ENCODE results near the gene AATK.
"Not testable (repeated sequence)": the region's sequence is repeated elsewhere in the genome, so short reads cannot be mapped to it uniquely, and the experiment has no call there.

The AATK gene

DNA sequence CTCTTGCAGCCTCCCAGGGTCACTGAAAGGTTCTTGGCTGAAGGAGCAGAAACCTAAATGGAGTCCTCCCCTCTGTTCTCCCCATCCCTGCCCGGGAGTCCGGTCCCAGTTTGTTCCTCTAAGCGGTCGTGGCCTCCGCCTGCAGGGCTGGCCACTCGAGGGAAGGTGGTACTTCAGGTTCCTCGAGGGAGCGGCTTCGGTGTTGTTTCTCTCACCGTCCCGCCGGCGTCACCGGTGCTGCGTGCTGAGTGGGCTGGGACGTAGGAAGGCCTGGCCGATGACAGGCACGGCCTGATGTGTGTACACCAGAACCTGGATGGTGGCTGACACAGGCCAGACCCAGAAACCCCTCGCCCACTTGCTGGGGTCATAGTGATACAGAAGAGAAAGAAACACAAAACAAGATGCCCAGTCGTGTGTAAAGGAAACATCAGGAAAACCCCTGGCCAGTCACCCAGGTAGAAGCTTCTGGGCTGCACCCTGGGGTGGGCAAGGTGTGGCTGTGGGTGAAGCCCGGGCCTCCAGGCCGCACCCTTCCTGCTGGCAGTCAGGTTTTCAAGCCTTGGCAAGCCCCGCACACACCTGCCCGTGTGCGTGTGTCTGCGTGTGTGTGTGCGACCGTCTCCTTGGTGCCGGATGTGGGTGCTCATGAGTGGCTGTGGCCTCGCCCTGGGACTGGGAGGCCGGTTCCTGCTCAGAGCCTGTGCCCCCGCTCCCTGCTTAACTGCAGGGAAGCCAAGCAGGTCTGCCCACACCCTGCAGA is 79.1 kb downstream of the AATK start:
- DNase-seq = no peak

DNA sequence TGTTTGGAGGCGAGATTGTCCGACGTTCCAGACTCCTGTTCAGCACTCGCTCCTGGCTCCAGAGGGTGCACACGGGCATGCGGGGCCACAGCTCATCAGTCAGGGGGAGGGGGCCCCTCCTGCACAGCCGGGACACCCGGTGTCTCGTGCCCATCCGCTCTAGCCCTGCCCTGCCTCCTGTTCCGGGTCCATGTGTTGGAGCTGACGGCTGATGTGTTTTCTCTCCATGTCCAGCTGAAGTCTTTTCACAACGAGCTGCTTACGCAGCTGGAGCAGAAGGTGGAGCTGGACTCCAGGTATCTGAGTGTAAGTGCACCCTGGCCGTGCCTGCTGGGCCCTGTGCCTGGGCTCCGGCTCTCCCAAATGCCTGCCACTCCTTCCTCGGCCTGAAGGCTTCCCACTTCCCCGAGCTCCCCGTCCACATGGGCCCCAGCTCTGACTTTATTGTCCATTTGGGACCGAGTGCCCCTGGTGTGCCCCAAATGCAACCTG is 80.6 kb downstream of the AATK start:
- DNase-seq = no peak

DNA sequence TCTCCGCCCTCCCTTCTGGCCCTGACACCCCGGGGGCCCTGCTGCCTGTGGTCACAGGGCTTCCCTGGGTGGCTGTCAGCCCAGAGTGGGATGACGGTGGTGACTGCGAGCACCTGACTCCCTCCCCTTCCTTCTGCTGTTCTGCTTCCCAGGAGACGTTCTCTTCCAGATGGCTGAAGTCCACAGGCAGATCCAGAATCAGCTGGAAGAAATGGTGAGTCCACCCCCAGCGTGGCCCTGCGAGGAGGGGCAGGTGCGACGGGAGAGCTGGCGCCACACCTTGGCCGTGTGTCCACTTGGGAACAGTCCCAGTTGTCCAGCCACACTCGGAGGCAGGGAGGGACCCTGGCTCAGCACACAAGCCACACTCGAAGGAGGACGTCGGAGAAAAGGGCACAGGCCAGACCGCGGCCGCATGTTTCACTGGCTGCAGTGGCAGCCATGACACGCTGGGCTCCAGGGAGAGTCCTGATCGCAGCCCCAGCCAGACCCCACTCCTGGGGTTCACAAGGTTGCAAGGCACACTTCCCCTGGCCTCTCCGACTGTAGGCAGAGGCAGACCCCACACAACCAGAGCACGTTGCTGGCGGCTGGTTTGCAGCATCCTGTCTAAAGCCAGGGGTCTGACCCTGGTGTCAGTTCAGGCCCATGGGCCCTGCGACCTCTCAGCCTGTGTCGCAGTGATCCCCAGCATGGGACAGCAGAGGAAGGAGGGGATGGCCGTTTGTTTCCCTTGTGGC is 81.2 kb downstream of the AATK start:
- no peak for DNase-seq

DNA sequence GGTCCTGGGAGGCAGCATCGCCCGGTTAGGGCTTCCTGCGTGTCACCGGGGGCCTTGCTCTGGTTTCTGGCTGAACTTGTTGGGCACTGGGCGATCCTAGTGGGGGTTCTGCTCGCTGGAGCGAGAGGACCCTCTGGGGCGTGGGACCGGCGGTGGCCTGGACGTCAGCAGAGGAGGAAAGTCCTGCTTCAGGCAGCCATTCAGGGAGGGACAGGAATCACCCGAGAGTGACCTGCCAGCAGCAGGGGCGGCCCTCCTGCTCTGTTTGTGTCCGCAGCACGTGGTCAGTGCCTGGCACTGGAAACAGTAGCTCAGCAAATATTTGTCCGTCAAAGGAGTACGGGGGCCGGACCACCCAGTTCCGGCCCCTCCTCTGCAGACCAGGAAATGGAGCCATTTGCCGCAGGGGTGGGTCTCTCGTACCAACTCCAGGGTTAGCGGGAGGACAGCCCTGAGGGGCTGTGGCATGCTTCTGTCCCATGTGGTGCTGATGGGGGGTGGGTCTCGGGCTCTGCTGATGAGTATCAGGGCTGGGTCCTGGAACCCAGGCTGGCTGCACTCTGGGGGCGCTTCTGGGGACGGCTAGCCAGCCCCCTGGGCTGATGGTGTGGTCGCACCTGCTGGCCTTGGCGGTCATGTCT is 82.8 kb downstream of the AATK start:
- DNase-seq = no peak

DNA sequence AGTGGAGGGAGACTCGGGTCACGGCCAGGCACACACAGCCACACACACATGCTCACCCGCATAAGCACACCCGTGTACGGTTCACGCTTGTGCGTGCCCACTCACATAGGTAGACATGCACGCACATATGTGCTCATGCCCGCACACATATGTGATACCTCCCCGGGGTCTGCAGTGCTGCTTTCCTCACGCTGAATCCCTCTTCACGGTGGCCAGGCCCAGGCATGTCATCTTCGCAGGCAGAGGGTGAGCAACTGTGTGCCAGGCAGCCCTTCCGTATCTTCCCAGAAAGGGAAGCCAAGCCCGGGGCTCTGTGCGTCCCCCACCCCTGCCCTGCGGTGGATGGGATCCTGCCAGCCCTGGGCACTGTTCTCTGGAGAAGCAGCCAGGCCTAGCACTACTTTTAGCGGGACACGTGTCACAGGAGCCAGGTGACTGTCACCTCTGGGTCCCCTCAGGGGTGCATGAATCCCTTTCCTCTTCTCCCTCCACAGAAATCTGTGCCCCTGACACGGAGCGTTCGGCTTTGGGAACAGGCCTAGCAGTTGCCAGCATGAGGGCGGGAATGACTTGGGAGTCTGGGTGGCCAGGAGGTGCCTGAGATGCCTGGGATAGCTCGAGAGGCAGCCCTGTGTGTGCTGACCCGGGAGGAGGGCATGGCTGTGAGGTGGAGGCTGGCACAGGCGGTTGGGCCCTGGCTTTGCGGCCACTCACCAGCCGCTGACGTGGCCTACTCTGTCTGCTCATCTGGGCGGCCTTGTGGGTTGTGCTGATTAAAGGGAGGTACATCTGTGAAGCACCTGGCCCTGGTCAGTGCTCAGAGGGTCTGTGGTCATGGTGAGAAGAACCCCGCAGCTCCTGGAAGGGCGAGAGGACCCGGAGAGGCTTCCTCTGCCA is 83.6 kb downstream of the AATK start:
- DNase-seq = no peak

DNA sequence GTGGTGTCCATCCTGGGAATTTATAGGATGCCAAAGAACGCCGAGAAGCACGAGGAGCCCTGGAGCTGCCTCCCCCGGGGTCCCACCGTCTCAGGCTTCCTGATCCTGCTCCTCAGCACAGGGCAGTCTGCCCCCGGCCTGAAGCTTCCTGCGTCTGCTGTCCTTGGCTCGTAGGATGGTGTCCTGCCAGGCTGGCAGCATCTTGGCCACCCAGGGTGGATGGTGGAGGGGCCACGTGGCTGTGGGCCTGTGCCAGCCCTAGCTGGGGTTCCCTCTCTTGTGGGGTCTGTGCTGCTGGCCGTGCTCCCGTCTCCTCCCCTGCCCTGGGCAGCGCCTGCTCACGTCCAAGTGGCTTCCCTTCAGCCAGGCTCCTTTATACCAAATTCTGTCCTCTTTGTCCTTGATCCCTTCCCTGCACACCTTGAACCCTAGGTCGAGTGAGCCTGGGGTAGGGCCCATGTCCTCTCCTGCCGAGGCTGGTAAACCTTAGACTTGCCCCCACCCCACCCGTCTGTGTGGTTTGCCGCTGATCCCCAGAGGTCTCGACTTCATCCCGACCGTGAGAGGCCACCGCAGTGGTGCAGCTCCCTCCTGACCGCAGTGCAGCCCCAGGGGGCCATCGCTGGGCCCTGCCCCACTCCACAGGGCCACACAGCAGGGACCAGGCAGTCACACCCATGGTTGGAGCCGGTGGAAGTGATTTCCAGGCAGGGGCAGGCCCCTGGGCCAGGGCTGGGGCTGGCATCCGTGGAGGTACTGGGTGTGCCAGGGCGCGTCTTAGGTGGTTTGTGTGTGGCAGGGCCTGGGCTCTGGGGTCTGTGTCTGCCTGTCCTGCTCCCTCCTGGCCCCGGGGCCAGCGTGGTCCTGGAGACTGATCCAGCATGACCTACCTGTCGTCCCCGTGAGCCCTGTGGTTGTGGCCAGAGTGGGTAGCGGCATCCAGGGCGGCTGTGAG is 84.5 kb downstream of the AATK start:
- DNase-seq = no peak

DNA sequence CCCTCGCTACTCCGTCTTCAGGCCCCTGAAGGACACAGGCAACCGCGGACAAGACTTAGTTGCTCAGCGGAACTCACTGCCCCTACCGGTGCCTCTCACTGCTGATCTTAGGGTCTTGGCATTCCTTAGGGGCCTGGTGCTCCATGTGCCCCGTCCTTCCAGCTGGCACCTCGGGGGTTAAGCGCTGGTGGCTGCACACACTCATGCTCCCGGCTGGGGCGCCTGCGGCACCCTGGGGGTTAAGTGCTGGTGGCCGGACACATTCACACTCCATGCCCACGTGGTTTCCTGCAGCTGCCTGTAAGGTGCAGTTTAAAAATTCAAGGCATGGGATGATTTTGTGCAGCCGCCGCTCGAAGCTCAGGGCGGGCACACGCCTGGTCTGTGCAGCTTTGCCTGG is 86.0 kb downstream of the AATK start:
- no peak for DNase-seq

DNA sequence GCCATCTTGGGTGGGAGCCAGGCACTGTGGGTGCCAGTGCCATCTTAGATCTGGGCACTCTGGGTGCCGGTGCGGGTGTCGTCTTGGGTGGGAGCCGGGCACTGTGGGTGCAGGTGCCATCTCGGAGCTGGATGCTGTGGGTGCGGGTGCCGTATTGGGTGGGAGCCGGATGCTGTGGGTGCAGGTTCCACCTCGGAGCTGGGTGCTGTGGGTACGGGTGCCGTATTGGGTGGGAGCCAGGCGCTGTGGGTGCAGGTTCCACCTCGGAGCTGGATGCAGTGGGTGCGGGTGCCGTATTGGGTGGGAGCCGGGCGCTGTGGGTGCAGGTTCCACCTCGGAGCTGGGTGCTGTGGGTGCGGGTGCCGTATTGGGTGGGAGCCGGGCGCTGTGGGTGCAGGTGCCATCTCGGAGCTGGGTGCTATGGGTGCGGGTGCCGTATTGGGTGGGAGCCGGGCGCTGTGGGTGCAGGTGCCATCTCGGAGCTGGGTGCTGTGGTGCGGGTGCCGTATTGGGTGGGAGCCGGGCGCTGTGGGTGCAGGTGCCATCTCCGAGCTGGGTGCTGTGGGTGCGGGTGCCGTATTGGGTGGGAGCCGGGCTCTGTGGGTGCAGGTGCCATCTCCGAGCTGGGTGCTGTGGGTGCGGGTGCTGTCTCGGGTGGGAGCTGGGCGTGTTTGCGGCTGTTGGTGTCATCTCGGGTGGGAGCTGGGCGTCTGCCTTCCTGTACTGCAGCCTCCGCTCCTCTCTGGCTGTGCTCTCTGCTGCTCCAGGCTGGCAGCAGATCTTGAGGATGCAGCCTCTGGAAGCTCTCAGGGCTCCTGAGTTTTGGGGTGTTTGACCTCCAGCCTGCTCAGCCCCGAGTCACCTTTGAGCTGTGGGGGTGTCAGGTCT is 87.8 kb downstream of the AATK start:
- not testable (repeated sequence) for DNase-seq

DNA sequence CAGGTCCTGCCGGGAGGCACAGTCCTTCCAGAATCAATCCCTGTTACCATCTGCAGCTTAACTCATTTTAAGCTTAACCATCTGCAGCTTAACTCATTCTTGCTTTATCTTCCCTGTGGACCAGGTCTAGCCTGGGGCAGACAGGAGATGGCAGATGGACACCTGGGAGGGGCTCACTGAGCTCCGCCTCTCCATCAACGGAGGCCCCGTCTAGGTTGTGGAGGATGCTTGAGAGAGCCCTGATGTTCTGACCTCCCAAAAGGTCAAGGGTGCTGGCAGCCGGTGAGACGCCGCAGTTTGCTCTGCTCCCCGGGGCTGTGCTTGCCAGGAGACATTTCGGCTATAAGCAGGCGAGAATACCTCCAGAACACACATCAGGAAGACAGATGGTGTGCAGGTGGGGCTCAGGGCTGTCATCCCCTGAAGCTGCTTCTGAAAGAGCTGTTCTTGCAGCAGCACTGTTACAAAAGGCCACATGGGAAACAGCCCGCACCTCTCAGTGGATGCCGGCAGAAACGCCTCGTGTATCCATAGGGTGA is 89.8 kb downstream of the AATK start:
- DNase-seq = no peak

DNA sequence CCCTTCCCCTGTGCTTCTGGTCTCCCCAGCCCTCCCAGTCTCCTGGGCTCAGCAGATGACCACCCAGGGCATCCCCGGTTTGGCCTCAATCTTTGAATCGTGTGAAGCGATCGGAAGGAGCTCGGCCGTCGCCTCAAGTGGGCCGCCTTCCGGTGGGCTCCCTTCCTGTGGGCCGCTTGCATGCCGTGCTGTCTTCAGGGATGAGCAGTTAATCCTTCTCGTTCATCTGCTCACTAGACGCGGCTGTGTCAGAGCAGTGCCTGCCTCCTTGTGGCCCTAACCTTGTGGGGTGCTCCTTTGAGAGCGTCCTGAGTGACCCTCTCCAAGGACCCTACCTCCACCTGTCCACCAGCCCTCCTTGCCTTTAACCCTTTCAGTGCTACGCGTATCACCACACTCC is 90.7 kb downstream of the AATK start:
- no peak for DNase-seq

DNA sequence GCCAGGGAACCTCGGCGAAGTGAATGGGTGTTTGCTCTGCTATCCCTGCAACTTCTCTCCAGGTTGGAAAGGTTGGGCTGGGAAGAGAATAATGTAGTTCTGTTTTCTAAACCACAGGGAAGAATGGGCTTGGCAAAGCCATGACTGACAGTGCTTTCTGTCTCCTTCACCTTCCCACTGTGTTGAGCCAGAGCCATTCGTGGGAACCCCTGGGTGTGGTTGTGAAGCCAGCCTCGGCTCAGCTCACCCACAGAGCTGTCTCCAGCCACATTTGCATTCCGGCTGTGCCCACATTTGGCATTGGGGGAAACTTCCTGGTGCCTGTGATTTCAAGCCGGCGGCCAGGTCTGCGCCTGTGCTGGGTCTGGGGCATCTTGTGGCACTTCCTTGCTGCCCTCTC is 91.1 kb downstream of the AATK start:
- DNase-seq = no peak

DNA sequence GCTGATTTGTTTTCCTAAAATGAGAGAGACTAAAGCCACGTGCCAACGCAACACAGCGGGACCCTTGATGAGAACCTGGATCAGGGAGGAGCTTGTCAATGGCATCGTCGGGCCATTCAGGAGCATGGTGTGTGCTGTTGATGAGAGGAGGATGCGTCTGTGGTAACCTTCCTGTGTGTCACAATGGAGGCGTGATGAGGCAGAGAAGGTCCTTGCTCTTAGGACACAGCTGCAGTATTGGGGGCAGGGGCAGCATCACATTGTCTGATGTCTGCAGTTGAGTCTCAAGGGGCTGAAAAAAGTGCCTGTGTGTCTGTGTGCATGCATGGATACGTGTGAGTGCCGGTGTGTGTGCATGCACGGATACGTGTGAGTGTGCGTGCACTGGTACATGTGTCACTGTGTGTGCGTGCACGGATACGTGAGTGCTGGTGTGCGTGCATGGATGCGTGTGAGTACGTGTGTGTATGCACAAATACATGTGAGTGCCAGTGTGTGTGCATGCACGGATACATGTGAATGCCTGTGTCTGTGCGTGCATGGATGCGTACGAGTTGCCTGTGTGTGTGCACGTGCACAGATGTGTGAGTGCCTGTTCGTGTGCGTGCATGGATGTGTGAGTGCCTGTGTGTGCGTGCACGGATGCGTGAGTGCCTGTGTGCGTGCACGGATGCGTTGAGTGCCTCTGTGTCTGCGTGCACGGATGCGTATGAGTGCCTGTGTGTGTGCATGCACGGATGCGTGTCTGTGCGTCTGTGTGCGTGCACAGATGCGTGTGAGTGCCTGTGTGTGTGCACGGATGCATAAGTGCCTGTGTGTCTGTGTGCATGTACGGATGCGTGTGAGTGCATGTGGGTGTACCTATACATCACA is 91.8 kb downstream of the AATK start:
- no peak for DNase-seq

DNA sequence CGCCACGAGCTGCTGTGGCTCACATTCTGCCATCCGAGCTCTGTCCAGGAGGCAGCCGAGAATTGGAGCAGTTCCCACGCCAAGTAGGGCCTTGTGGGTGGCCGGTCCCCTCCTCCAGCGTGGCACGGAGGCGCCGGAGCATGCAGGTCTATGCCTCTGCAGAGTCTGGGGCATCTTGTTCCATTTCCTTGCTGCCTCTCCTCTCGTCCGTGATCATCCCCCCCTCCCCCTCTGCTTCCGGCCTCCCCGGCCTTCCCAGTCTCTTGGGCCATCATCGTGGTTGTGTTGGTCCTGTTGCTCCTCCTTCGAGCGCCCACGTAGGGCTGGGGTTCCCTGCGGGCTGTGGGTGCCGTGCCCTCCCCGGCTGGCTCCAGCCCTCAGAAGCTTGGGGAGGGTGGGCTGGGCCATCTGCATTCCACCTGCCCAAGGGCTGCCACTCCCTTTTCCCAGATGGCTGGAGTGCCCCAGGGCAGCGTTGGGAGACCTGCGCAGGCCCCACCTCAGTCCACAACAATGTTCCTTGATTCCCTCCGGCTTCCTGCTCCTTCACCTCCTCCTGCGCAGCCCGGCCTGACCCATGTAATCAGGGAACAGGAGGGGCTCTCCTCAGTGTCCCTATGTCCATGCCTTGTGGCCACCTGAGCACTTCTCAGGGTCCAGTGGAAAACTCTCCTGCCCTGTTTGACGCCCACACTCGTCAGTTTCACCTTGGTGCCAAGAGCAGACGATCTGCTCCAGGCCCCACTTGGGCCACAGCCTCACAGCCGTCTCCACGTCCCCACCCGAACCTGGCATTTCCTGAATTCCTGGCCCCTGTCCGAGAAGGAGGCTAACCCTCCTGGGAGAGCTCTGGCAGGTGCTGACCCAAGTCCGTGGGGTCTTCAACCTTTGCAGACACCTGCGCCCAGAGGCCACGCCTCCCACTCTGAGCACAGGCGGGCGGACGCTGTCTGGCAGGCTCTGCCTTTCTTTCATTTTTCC is 94.0 kb downstream of the AATK start:
- DNase-seq = no peak

DNA sequence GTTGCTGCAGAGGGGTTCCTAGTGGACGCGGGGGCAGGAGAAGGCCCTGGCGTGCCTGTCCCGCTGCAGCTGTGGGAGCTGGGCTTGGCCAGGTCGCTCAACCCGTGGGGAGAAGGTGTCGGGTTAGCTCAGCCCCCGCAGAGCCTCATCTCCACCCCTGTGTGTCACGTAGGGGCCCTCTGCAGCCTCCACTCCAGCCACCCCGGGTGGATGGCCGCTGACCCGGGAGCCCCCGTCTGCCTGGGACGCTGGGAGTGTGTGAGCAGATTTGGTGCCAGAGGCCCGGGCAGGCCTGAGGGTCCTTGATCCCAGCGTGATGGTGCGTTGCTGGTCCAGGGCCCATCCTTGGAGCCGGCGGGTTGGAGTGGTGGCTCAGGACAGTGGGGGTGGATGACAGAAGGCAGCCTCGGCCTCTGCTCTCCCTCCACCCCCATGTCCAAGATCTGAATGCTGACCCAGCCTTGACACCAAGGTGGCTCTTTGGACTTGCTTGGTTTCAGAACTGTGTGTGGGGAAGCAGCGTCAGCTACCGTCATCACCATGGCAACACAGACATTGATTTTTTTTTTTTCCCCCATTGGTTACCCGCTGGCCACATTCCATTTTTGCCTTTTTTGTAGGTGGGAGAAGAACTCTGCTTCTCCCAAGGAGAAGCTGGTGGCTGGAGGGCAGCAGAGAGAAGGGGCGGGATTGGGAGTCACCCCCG is 95.3 kb downstream of the AATK start:
- DNase-seq = no peak

DNA sequence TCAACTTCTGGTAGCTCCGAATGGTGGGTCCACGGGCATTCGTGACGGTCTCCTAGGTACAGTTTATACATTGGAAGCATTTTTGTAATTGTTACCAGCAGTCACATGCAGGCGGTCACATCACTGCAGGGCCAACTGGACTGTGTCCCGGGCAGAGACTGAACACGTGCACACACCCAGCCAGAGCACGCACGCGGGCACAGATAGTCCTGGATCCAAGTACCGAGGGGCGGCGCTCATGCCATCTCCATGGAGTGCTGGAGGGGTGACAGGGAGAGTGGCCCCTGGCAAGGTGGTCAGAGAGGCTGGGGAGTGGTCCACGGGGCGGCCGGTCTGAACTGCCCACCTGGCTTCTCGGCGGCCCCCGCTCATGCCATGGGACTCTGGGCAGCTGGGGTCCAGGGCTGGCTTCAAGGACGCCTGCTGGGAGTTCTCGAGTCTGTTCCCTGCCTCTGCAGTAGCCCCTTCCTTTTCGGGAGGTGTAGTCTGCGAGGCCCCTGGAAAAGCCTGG is 96.8 kb downstream of the AATK start:
- DNase-seq = no peak

DNA sequence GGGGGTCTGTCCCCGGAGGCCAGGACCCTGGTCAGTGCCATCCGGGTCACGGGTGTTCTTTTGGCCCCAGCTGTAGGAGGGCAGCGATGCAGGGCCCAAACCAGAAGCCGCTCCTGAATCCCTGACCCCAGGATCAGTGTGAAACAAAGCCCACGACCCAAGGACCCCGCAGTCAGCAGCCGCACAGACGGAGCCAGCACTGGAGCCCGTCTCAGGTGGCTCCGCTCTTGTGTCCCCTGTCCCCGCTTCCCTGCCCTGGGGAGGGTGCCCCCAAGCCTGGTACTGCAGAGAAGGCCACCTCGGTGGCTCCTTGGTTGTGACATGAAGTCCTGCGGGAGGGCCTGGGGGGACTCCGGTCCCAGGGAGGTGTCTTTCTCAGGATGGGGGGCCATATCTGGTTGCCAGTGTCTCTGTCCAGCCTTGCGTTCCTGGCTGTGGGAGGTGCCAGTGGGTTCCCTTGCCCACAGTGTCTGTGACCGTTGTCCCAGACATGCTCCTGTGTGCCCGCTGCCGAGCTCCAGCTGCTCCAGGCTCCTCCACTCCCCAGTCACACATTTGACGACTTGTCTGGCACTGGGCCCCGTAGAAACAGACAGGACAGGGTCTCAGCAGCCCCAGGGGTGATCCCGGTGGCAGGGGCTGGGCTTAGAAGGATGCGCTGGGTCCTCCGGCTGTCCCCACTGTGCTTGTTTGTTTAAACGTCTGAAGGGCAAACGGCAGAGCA is 97.4 kb downstream of the AATK start:
- no peak for DNase-seq
